Esophagus (tissue), 2 donors: ENCODE data around the gene KLF4. TPM values are rescaled to one million over a fixed set of nuclear protein-coding genes. Genes with fewer than 3 reads are reported as not detected.

ENCODE experiments used
- H3K27ac ChIP-seq, 2 donors: one replicate each; pipeline ENCODE4 v1.5.1; 2013; ENCODE audit warnings: low read depth in 2 of 2, mild to moderate bottlenecking in 2 of 2, inconsistent platforms in 1 of 2, low read length in 1 of 2, moderate library complexity in 1 of 2
- H3K27me3 ChIP-seq, 2 donors: one replicate each; pipeline ENCODE4 v1.6.1; 2013; ENCODE audit warnings: low read length in 2 of 2, control low read depth in 1 of 2, mild to moderate bottlenecking in 1 of 2; ENCODE audit not compliant: insufficient read depth in 2 of 2, control insufficient read depth in 1 of 2
- H3K36me3 ChIP-seq, 2 donors: one replicate each; pipeline ENCODE4 v1.6.1; 2013; ENCODE audit warnings: low read length in 1 of 2; ENCODE audit not compliant: control insufficient read depth in 2 of 2, insufficient read depth in 2 of 2
- H3K4me1 ChIP-seq, 2 donors: one replicate each; pipeline ENCODE4 v1.6.1; 2013; ENCODE audit warnings: low read length in 1 of 2; ENCODE audit not compliant: control insufficient read depth in 2 of 2, insufficient read depth in 2 of 2
- H3K4me3 ChIP-seq, 2 donors: one replicate each; pipeline ENCODE4 v1.5.1; 2013; ENCODE audit warnings: low read length in 2 of 2, mild to moderate bottlenecking in 2 of 2, low read depth in 1 of 2, moderate library complexity in 1 of 2
- H3K9me3 ChIP-seq, 2 donors: one replicate each; pipeline ENCODE4 v1.6.1; 2013; ENCODE audit warnings: mild to moderate bottlenecking in 2 of 2, low read depth in 1 of 2, low read length in 1 of 2, moderate library complexity in 1 of 2; ENCODE audit not compliant: control insufficient read depth in 2 of 2, insufficient read depth in 1 of 2
- WGBS, 2 donors: extraction: QIAGEN DNeasy Blood & Tissue Kit; methylation state at CpG; one replicate each; pipeline ENCODE4 v1.1.7; 2013; 5-methylcytosine and 5-hydroxymethylcytosine counted together
- polyA plus RNA-seq, 2 donors: library from polyadenylated mRNA; stranded (reverse); fragments of 200-250 nt; gene quantifications; one replicate each; pipeline ENCODE4 v1.2.3, GENCODE V29; 2013
- donor health status: healthy with polysubstance abuse.
- donor health status: Bipolar disorder and iron deficiency.

Gene KLF4
- 100 to 1,000 TPM in 1 of 2 donors, 10 to 100 TPM in 1; 49.8 to 107 TPM for polyA plus RNA-seq

- Histone ChIP-seq H3K27ac (peak within 1 kb of the TSS; percentile 98), H3K4me1 (peaks cover 0 to 9% of the 10 kb centered on the region in 2 donors), H3K9me3 (no peaks in the 10 kb centered on the region), H3K27me3 (no peaks in the 10 kb centered on the region), H3K4me3 (peak within 1 kb of the TSS; percentile 78 to 92), H3K36me3 (peaks cover 0 to 18% of the 10 kb centered on the region in 2 donors)
- WGBS, 2 donors = 1% methylated on average over 69 to 101 of the region's 101 CpGs
These were observed at the start of gene KLF4 for GRCh38 chr9:107489687-107490605. TSS of gene KLF4 (minus strand) at chr9:107489769. CDS start at chr9:107489172, 597 bp downstream.

GRCh38 chr9:107536462-107536861 lies 46.9 kb upstream of the KLF4 start:
- Histone ChIP-seq H3K9me3 (no peaks in the 10 kb centered on the region), H3K27me3 (no peaks in the 10 kb centered on the region), H3K36me3 (no peaks in the 10 kb centered on the region), H3K4me3 (no peak overlapping the region), H3K4me1 (no peaks in the 10 kb centered on the region), H3K27ac (no peak overlapping the region)
- WGBS, 2 donors = 64 to 70% methylated on average over 3 of the region's 3 CpGs

- H3K27me3 ChIP-seq = no peaks in the 10 kb centered on the region
- WGBS, 2 donors = 92 to 95% methylated on average over 14 of the region's 14 CpGs
- H3K27ac ChIP-seq = no peak overlapping the region
- no peaks in the 10 kb centered on the region for H3K9me3 ChIP-seq
- no peaks in the 10 kb centered on the region for H3K36me3 ChIP-seq
- H3K4me3 ChIP-seq = no peak overlapping the region
- H3K4me1 ChIP-seq = no peaks in the 10 kb centered on the region
These were observed 45.0 kb upstream of the KLF4 start for GRCh38 chr9:107534510-107535078.

DNA sequence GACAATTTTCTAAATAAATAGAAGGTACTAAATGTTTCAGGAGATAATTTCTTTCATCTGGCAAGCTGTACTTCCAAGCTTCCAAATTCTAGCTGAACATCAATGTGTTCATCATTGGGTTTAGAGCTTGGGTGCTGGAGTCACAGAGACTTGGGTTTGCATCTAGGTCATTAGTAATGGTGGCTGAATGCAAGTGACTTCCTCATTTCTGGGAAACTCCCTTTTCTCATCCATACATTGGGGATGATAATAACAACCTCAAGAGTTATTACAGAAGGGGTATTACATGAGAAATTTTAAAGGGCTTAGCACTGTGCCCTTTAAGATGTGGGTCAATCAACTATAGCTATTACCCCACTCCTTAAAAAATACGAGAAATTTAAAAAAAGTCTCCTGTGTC lies 41.1 kb upstream of the KLF4 start:
- no peaks in the 10 kb centered on the region for H3K27me3 ChIP-seq
- H3K9me3 ChIP-seq = no peaks in the 10 kb centered on the region
- no peaks in the 10 kb centered on the region for H3K4me1 ChIP-seq
- H3K27ac ChIP-seq = no peak overlapping the region
- 76 to 90% methylated on average over 1 of the region's 1 CpG for WGBS, 2 donors
- no peaks in the 10 kb centered on the region for H3K36me3 ChIP-seq
- no peak overlapping the region for H3K4me3 ChIP-seq

DNA sequence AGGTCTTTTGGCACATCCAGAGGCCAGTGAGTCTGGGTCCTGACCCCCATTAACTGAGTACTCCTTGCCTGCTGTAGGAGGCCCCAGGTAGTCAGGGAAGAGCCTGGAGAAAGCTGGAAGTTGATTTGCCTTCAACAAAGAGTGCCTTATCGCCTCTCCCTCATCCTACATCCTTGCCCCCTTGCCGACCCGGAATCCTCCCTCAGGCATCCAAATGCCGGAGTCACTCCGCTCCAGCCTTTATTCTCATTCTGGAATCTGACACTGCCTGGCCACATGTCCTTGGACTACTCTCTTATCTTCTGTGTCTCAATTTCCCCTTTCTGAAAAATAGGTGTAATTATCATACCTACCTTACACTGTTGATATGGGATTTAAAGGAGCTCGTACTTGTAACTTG lies 39.1 kb upstream of the KLF4 start:
- WGBS, 2 donors = 94 to 96% methylated on average over 6 of the region's 6 CpGs
- no peaks in the 10 kb centered on the region for H3K36me3 ChIP-seq
- H3K27me3 ChIP-seq = no peaks in the 10 kb centered on the region
- H3K4me3 ChIP-seq = no peak overlapping the region
- H3K4me1 ChIP-seq = no peaks in the 10 kb centered on the region
- H3K27ac ChIP-seq = no peak overlapping the region
- no peaks in the 10 kb centered on the region for H3K9me3 ChIP-seq

- 84 to 85% methylated on average over 6 of the region's 6 CpGs for WGBS, 2 donors
- Histone ChIP-seq H3K4me1 (no peaks in the 10 kb centered on the region), H3K9me3 (no peaks in the 10 kb centered on the region)
These were observed 34.0 kb upstream of the KLF4 start for GRCh38 chr9:107523539-107523938.

GRCh38 chr9:107520186-107520585 lies 30.6 kb upstream of the KLF4 start:
- no peaks in the 10 kb centered on the region for H3K4me1 ChIP-seq
- no peak overlapping the region for H3K27ac ChIP-seq
- H3K27me3 ChIP-seq = no peaks in the 10 kb centered on the region
- H3K4me3 ChIP-seq = no peak overlapping the region
- H3K9me3 ChIP-seq = no peaks in the 10 kb centered on the region
- 92 to 94% methylated on average over 1 of the region's 1 CpG for WGBS, 2 donors
- H3K36me3 ChIP-seq = no peaks in the 10 kb centered on the region

More at GRCh38 chr9:107523539-107523938, 34.0 kb upstream of the KLF4 start:
- Histone ChIP-seq H3K4me3 (no peak overlapping the region), H3K27me3 (no peaks in the 10 kb centered on the region), H3K27ac (no peak overlapping the region), H3K36me3 (no peaks in the 10 kb centered on the region)

DNA sequence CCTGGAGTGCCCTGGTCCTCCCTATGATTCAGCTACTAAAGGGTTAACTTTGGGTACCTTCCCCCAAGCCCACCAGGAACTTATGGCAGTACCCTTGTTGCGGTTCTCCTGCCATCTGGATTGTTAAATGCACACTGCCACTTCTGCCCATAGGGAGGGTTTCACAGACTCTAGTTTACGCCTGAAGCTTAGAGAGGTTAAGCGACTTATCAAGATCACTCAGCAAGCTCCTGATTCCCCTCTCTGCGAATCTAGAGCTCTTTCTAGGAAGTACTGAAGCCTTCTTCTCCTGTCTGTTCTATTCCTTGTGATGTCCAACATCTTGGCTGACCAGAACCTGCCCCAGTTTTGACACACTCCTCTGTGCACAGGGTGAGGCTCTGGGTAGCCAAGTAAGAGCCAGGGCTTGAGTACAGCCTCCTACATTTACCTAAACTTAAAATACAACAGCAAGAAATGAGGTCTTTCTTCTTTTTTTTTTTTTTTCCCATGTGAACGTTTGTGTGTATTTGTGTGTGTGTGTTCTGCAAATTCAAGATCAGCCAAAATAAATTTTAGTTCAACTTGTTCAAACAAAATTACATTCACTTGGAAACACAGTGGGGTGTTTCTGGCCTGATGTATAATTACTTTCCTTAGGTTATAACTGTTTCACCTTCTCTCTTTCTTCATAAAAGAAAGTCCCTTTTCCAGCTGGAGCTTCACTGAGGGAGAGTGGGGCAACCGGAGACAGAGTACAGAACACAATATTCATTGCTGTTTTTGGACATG lies 28.7 kb upstream of the KLF4 start:
- Histone ChIP-seq H3K27ac (no peak overlapping the region), H3K4me1 (no peaks in the 10 kb centered on the region), H3K36me3 (no peaks in the 10 kb centered on the region), H3K4me3 (no peak overlapping the region), H3K9me3 (no peaks in the 10 kb centered on the region), H3K27me3 (no peaks in the 10 kb centered on the region)
- 59 to 64% methylated on average over 6 of the region's 6 CpGs for WGBS, 2 donors

- no peaks in the 10 kb centered on the region for H3K9me3 ChIP-seq
- WGBS, 2 donors = 54 to 68% methylated on average over 2 of the region's 2 CpGs
- no peak overlapping the region for H3K27ac ChIP-seq
- no peak overlapping the region for H3K4me3 ChIP-seq
- H3K36me3 ChIP-seq = no peaks in the 10 kb centered on the region
- H3K27me3 ChIP-seq = no peaks in the 10 kb centered on the region
- no peaks in the 10 kb centered on the region for H3K4me1 ChIP-seq
These were observed 24.0 kb upstream of the KLF4 start for GRCh38 chr9:107513464-107514100.
